GM11168 (cell line): ENCODE results near the gene IL21.

Experiments used
- in situ Hi-C: fragments of 300-500 bp; cut with MboI; formaldehyde crosslinking; loops from one replicate; pipeline ENCODE4 v1.12.0; 2022; ENCODE audit warnings: low sequenced_read_pairs; ENCODE audit not compliant: unreplicated experiment

IL21 gene

GRCh38 chr4:122588453-122589238 is 32.2 kb downstream of the IL21 start:
- in situ Hi-C loops: no loop called here

- in situ Hi-C loops: no loop called here
These were observed 36.3 kb downstream of the IL21 start for GRCh38 chr4:122584519-122584918.

- in situ Hi-C loops: no loop called here
These were observed 37.0 kb downstream of the IL21 start for GRCh38 chr4:122583906-122584305.

GRCh38 chr4:122577808-122578781 is 42.8 kb downstream of the IL21 start:
- in situ Hi-C loops: no loop called here

- in situ Hi-C loops: no loop called here
These were observed 43.7 kb downstream of the IL21 start for GRCh38 chr4:122577189-122577553.

GRCh38 chr4:122576261-122577188 is 44.3 kb downstream of the IL21 start:
- in situ Hi-C loops: no loop called here

GRCh38 chr4:122574347-122574746 is 46.5 kb downstream of the IL21 start:
- in situ Hi-C loops: loop anchor here (25.0 kb wide), 1 partner anchor 662 kb away; no protein-coding TSS in a partner anchor

GRCh38 chr4:122562449-122562848 is 58.4 kb downstream of the IL21 start:
- in situ Hi-C loops: loop anchor here (25.0 kb wide), 1 partner anchor 650 kb away; no protein-coding TSS in a partner anchor
